Panc1 (cell line): Measurements from ENCODE around the gene TCEAL9. TPM values are rescaled to one million over a fixed set of nuclear protein-coding genes. Genes with fewer than 3 reads are reported as not detected.

Source experiments
- ATAC-seq: fragments of 200-7000 bp; cut with Tn5 transposase; 2 replicates; pipeline ENCODE4 v1.9.1; 2020; ENCODE audit warnings: mild to moderate bottlenecking, moderate library complexity
- Bru-seq: library from RNA; stranded (reverse); fragments of 400-500 nt; gene quantifications from one replicate; lab custom pipeline; 2021; lab: Mats Ljungman, UMichigan
- BruChase-seq, 2 experiments: library from RNA; stranded (reverse); fragments of 400-500 nt; gene quantifications; one replicate each; lab custom pipeline; 2021; lab: Mats Ljungman, UMichigan
- BruUV-seq: library from RNA; stranded (reverse); fragments of 400-500 nt; replicated peaks from 2 replicates; lab custom pipeline; 2021; lab: Mats Ljungman, UMichigan
- CTCF ChIA-PET: fragments of 300-600 bp; sonication (Branson Sonifier 250); formaldehyde crosslinking; loops from one replicate; lab custom pipeline; 2022; ENCODE audit warnings: antibody characterized with exemption; lab: Charles Lee
- POLR2A ChIA-PET: fragments of 300-600 bp; sonication (Branson Sonifier 250); formaldehyde crosslinking; loops from one replicate; lab custom pipeline; 2022; ENCODE audit warnings: antibody characterized with exemption; lab: Charles Lee
- DNase-seq: peaks from one replicate; pipeline ENCODE4 v3.0.0-alpha.2; 2010; ENCODE audit warnings: low read depth, low spot score
- H3K27ac ChIP-seq: 2 replicates; pipeline ENCODE4 v1.5.1; 2011; ENCODE audit warnings: mild to moderate bottlenecking, low read length, inconsistent platforms
- H3K27me3 ChIP-seq: fragments of 200-500 bp; sonication (Bioruptor generic); 2 replicates; pipeline ENCODE4 v1.6.0; 2014; ENCODE audit warnings: low read length, inconsistent platforms; ENCODE audit not compliant: control insufficient read depth, insufficient read depth
- H3K36me3 ChIP-seq: fragments of 200-500 bp; sonication (Bioruptor generic); 2 replicates; pipeline ENCODE4 v1.5.1; 2014; ENCODE audit warnings: inconsistent platforms, mild to moderate bottlenecking, low read length, moderate library complexity; ENCODE audit not compliant: control insufficient read depth, insufficient read depth
- H3K4me1 ChIP-seq: 2 replicates; pipeline ENCODE4 v1.5.1; 2011; ENCODE audit warnings: inconsistent platforms, mild to moderate bottlenecking, low read length, moderate library complexity; ENCODE audit not compliant: control insufficient read depth, insufficient read depth
- H3K4me3 ChIP-seq, 2 experiments: 2 replicates each; pipeline ENCODE4 v1.5.1; 2011 to 2012; ENCODE audit warnings: low read depth in 2 of 2, low read length in 2 of 2, mild to moderate bottlenecking in 2 of 2, inconsistent platforms in 1 of 2, moderate library complexity in 1 of 2
- H3K9me3 ChIP-seq: fragments of 200-500 bp; sonication (Bioruptor generic); 2 replicates; pipeline ENCODE4 v1.5.1; 2014; ENCODE audit warnings: low read depth, mild to moderate bottlenecking, inconsistent platforms, low read length, moderate library complexity; ENCODE audit not compliant: control insufficient read depth, insufficient read depth
- CTCF ChIP-seq: fragments of 450-650 bp; IDR thresholded peaks from 2 replicates; pipeline ENCODE4 v1.5.1; 2017; ENCODE audit warnings: mild to moderate bottlenecking
- POLR2AphosphoS5 ChIP-seq: IDR thresholded peaks from 2 replicates; pipeline ENCODE4 v1.6.1; 2012; ENCODE audit warnings: mild to moderate bottlenecking, low read depth, low read length, moderate library complexity
- REST ChIP-seq, 2 experiments: IDR thresholded peaks; 2 replicates each; pipeline ENCODE4 v1.6.1; 2011 to 2012; ENCODE audit warnings: low read depth in 2 of 2, control low read depth in 1 of 2, low read length in 1 of 2, mild to moderate bottlenecking in 1 of 2, moderate library complexity in 1 of 2; ENCODE audit not compliant: insufficient read depth in 1 of 2
- SIN3A ChIP-seq: IDR thresholded peaks from 2 replicates; pipeline ENCODE4 v1.6.1; 2012; ENCODE audit warnings: low read depth, mild to moderate bottlenecking, low read length, moderate library complexity, borderline replicate concordance; ENCODE audit not compliant: insufficient read depth
- TCF7L2 ChIP-seq: IDR thresholded peaks from 2 replicates; pipeline ENCODE4 v1.6.1; 2011; ENCODE audit warnings: mild to moderate bottlenecking, low read depth, low read length, inconsistent platforms
- in situ Hi-C: cut with HindIII; loops from 2 replicates; pipeline ENCODE4 v1.10.0; 2016; ENCODE audit warnings: low sequenced_read_pairs, low pct_unique_long_range_greater_than_20kb
- intact Hi-C: fragments of 100-400 bp; cut with micrococcal nuclease; formaldehyde crosslinking; loops from one replicate; pipeline ENCODE4 v1.10.0; 2022; ENCODE audit not compliant: unreplicated experiment
- long read RNA-seq: library from polyadenylated mRNA; unstranded; transcript quantifications from one replicate; pipeline ENCODE4 v2.0.0, GENCODE V29; 2021; ENCODE audit not compliant: unreplicated experiment
- polyA plus RNA-seq: library from polyadenylated mRNA; unstranded; fragments of >200 nt; gene quantifications from one replicate; pipeline ENCODE4 v1.2.1, GENCODE V29; 2012; ENCODE audit warnings: missing spikeins; ENCODE audit not compliant: insufficient read length
- total RNA-seq: library from RNA; stranded (reverse); gene quantifications from one replicate; pipeline ENCODE4 v1.2.1, GENCODE V29; 2021; ENCODE audit not compliant: unreplicated experiment

TCEAL9 gene
- total RNA-seq: 42.6 TPM
- polyA plus RNA-seq: 40.2 TPM
- percentile 95 among the genes with signal in this experiment for Bru-seq, nascent RNA
- BruChase-seq, experiment 1, labeled RNA remaining after a 2-hour chase: percentile 98 among the genes with signal in this experiment
- percentile 99 among the genes with signal in this experiment for BruChase-seq, experiment 2, labeled RNA remaining after a 6-hour chase
- long read RNA-seq, transcript TCEAL9-202 (3 exons, 1,033 nt): major isoform, 31 of 49 reads
- long read RNA-seq, transcript TCEAL9-201 (2 exons, 699 nt): minor isoform, 8 of 49 reads
- long read RNA-seq, partial matches to known transcripts: 7 of 49 reads
- long read RNA-seq, other reads (novel, unspliced or antisense): 1 of 49 reads

- intact Hi-C loops (no loop called here), in situ Hi-C loops (no loop called here)
- Histone ChIP-seq H3K27ac (peak within 1 kb of the TSS; percentile 86), H3K27me3 (no peaks in the 10 kb centered on the region), H3K9me3 (no peaks in the 10 kb centered on the region), H3K4me3 (peak within 1 kb of the TSS; percentile 74 to 78), H3K36me3 (peaks cover 2% of the 10 kb centered on the region), H3K4me1 (peaks cover 2% of the 10 kb centered on the region; the same call in 1 of the 2 replicates)
- ATAC-seq: peak; percentile 95
- BruUV-seq: no TSS peak
- ChIA-PET CTCF (interaction anchor here (0.6 to 1.6 kb wide), 3 partner anchors 15 to 133 kb away, joined by 3 to 6 read pairs (median 4); no protein-coding TSS in a partner anchor), POLR2A (interaction anchor here (0.5 to 0.6 kb wide), 2 partner anchors 21 to 40 kb away, joined by 5 to 10 read pairs; no protein-coding TSS in a partner anchor)
- no peak for TF ChIP-seq TCF7L2
- TF ChIP-seq SIN3A: 0 out of 2 replicates have a peak, but pooled peaks have one; percentile 25
- peak; percentile 69; the same call in 1 of the 2 replicates for TF ChIP-seq POLR2AphosphoS5
- no peak for DNase-seq
These were observed at the start of gene TCEAL9 for GRCh38 chrX:103356130-103356798. Gene TCEAL9 (plus strand): TSS chrX:103356506. CDS start chrX:103357685, 1,179 bp downstream.

GRCh38 chrX:103309860-103310554 is 46.3 kb upstream of the TCEAL9 start:
- H3K4me3 ChIP-seq: peak overlapping the region; percentile 53 to 71
- 0 out of 2 replicates have a peak, but pooled peaks have one; percentile 40 for ATAC-seq

More at GRCh38 chrX:103309860-103310554, 46.3 kb upstream of the TCEAL9 start:
- Histone ChIP-seq H3K27me3 (peaks cover 12% of the 10 kb centered on the region), H3K27ac (no peak overlapping the region), H3K36me3 (no peaks in the 10 kb centered on the region), H3K4me1 (peaks cover 2% of the 10 kb centered on the region; the same call in 1 of the 2 replicates), H3K9me3 (no peaks in the 10 kb centered on the region)
- intact Hi-C loops: no loop called here
- CTCF ChIA-PET: no interaction called here
- no peak for DNase-seq
- TF ChIP-seq TCF7L2 (no peak), REST (IDR thresholded peaks at IDR 0.05; ENCODE audit: insufficient read depth in 1 of 2, low read depth in 2 of 2, low read length in 1 of 2) (peak; percentile 62 to 78; a peak in 2 of 4 replicates), CTCF (no peak), SIN3A (no peak), POLR2AphosphoS5 (no peak)
- in situ Hi-C loops: no loop called here
- no TSS peak for BruUV-seq
- POLR2A ChIA-PET: no interaction called here
